Umbilical cord (tissue), 2 donors: Measurements from ENCODE around the gene SYT8. TPM values are rescaled to one million over a fixed set of nuclear protein-coding genes. Genes with fewer than 3 reads are reported as not detected.

Experiments used
- DNase-seq: peaks from one replicate; pipeline ENCODE4 v3.0.0-alpha.2; 2015; ENCODE audit warnings: low spot score
- total RNA-seq: library from RNA; depleted of rRNA; stranded (reverse); fragments of >200 nt; gene quantifications from one replicate; pipeline ENCODE4 v1.2.3, GENCODE V29; 2014; ENCODE audit warnings: low replicate concordance; ENCODE audit not compliant: insufficient read depth

The SYT8 gene
- total RNA-seq, 1 donor from 2014 or later, result 11.1 TPM

GRCh38 chr11:1859004-1859403 is 24.2 kb downstream of the SYT8 start:
- DNase-seq, result no peak

- DNase-seq, result no peak
Measured at GRCh38 chr11:1860108-1860507, 25.3 kb downstream of the SYT8 start.

- no peak for DNase-seq
Measured at GRCh38 chr11:1861435-1862411, 26.9 kb downstream of the SYT8 start.

GRCh38 chr11:1862588-1863351 is 28.0 kb downstream of the SYT8 start:
- DNase-seq, result no peak

- peak; percentile 84 for DNase-seq
Measured at GRCh38 chr11:1863352-1864216, 28.8 kb downstream of the SYT8 start.

GRCh38 chr11:1864231-1864630 is 29.4 kb downstream of the SYT8 start:
- peak; percentile 42 for DNase-seq

GRCh38 chr11:1864831-1865665 is 30.3 kb downstream of the SYT8 start:
- no peak for DNase-seq

GRCh38 chr11:1866226-1866625 is 31.4 kb downstream of the SYT8 start:
- no peak for DNase-seq

- DNase-seq, result no peak
Measured at GRCh38 chr11:1866776-1867175, 32.0 kb downstream of the SYT8 start.

- DNase-seq, result no peak
Measured at GRCh38 chr11:1867381-1867780, 32.6 kb downstream of the SYT8 start.

- no peak for DNase-seq
Measured at GRCh38 chr11:1868056-1868635, 33.4 kb downstream of the SYT8 start.

- no peak for DNase-seq
Measured at GRCh38 chr11:1868636-1869291, 34.0 kb downstream of the SYT8 start.

GRCh38 chr11:1869427-1870325 is 34.9 kb downstream of the SYT8 start:
- no peak for DNase-seq

GRCh38 chr11:1870326-1870696 is 35.5 kb downstream of the SYT8 start:
- DNase-seq, result no peak

GRCh38 chr11:1870721-1871466 is 36.1 kb downstream of the SYT8 start:
- no peak for DNase-seq

- DNase-seq, result no peak
Measured at GRCh38 chr11:1871531-1871930, 36.7 kb downstream of the SYT8 start.

- DNase-seq, result no peak
Measured at GRCh38 chr11:1872267-1872985, 37.6 kb downstream of the SYT8 start.
